Measurements from ENCODE around the gene ZG16B. TPM values are rescaled to one million over a fixed set of nuclear protein-coding genes. Genes with fewer than 3 reads are reported as not detected.

Gene ZG16B, protein sequence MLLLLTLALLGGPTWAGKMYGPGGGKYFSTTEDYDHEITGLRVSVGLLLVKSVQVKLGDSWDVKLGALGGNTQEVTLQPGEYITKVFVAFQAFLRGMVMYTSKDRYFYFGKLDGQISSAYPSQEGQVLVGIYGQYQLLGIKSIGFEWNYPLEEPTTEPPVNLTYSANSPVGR
- total RNA-seq: 0.29 TPM in 1 of 2 replicates, not detected in the other

DNA sequence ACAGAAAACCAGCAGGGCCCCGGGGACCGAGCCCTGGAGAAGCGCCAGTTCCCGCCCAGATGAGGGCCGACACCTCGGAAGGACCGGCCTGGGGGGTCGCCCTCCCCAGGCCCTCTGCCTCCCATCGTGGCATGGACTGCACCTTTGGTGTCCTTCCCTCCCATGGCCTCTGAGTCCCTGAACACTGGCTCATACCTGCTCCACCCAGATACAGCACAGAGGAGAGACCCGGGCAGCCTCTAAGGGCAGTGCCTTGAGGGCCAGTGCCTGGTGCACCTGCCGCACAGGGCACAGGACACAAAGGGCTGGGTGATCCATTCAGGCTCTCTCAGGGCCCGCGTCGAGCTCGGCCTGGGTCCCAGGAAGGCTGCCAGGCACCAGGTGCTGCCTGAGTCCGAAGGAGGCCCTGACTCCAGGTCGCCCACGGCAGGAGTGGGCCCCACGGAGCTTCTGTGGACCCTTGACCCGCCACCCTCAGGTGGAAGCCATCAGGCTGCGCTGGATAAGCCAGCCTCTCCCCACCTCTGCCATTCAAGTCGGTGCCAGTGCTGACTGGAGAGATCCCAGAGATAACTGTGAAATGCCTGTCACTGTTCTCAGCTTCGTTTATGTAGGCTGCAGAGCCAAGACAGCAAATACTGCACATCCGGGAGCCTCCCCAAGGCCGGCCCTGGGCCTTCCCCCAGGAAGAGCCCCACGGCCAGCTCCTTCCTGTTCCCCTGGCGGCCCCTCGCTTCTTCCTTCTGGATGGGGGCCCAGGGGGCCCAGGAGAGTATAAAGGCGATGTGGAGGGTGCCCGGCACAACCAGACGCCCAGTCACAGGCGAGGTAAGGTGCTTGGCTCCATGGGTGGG is at the start of gene ZG16B:
Gene ZG16B, plus strand, starts transcription at position 803 of the 854 bp plus-strand sequence. CDS start 139 bp downstream, outside the sequence.

DNA sequence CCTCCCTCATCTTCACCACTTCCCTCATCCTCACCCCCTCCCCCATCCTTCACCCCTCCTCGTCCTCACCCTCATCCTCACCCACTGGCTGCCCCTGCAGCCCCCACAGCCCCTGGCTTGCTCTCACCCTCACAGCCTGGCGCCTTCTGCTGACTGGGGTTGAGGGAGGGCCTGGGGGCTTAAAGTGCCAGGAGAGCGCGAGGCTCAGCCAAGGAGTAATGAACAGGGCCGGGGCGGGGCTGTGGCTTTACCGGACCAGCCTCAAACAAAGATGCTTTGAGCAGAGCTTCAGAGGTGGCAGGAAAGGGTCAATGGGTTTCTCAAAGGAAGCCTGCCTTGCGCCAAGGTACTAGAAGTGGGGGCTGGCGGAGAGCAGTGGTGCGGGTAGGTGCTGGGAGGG is 42.7 kb upstream of the ZG16B start, which contains the start of gene PRSS33:
Gene PRSS33, minus strand, starts transcription at position 155 of the 400 bp plus-strand sequence. CDS start 1,013 bp downstream, outside the sequence.

DNA sequence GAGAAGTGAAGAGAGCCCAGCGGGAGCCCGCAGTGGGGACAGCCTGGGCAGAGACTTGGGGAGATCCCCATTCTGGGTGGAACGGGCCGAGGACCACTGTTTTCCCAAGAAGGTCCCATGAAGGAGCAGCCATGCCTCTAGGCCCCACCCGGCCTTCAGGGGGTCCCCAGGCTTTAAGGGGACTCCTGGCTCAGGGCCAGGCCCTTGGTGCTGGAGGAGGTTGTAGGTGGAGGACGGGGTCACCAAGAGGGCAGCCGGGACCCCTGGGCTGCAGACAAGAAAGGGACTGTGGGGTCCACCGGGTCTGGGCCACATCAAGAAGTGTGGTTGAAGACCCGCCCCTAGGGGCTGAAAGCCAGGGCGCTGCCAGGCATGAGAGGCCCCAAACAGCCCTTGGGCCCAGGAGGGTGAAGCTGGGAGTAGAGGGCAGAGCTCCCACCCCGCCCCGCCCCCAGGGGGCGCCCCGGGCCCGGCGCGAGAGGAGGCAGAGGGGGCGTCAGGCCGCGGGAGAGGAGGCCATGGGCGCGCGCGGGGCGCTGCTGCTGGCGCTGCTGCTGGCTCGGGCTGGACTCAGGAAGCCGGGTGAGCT is 13.3 kb upstream of the ZG16B start, which contains the start of gene PRSS21:
Gene PRSS21, plus strand, starts transcription at position 487 of the 589 bp plus-strand sequence. Its CDS starts 32 bp downstream, at position 519.

DNA sequence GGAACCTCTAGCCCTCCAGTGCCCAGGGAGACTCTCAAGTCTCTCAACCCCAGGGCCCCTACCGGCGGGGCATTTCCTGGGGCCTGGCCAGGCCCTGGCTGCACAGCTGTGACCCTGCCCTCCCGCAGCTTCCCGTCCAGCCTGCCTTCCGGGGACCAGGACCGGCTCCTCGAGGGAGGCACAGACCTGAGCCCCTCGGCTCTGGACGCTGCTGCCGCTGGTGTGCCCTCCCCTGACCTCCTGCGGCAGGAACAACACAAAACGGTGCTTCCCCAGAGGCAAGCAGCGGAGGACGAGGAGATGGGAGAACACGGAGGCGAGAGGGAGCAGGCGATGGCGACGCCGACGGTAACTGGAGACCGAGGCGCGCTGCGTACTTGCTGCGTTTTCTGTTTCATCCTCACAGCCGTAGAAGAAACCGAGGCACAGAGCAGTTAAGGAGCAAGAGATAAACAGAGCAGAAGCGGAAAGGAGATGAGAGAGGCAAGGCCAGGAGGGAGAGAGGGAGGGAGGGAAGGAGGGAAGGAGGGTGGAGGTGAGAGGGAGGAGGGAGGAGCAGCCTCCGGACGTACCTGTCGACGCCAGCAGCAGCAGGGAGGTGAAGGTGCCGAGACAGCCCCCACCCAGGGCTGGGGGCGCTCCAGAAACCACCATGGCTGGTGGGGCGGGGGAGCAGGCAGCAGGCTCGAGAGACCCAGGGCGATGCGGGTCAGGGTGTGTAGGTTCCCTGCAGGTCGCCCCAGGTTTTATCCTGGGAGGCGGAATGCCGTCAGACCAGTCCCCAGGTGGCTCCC is 27.5 kb downstream of the ZG16B start, which contains the start of gene PRSS22:
Gene PRSS22, minus strand, starts transcription at position 720 of the 794 bp plus-strand sequence. Its CDS starts 66 bp downstream, at position 654.

Small RNA genes within 50 kb of the gene (small RNA-seq; reads per million reads assigned to genes)
- gene SNORA3C (ENCODE audit: low replicate concordance): 1.4 reads per million, percentile 58 among the genes with 10 or more reads in this experiment

Other genes starting within 250 kb of the ZG16B start
- 32.8 and 45.2 TPM in 2 replicates for gene KCTD5, start 147.8 kb upstream of the ZG16B start, total RNA-seq
- gene PRSS27, start 110.1 kb upstream of the ZG16B start, total RNA-seq: 0.57 and 0.66 TPM in 2 replicates
- gene SRRM2, start 77.7 kb upstream of the ZG16B start, total RNA-seq: 87.8 and 95.4 TPM in 2 replicates
- gene ELOB, start 53.0 kb upstream of the ZG16B start, total RNA-seq: 154 and 313 TPM in 2 replicates
- not detected in 2 replicates for gene PRSS33, start 42.7 kb upstream of the ZG16B start, total RNA-seq
- not detected in 2 replicates for gene PRSS41, start 31.8 kb upstream of the ZG16B start, total RNA-seq
- not detected in 2 replicates for gene PRSS21, start 13.1 kb upstream of the ZG16B start, total RNA-seq
- gene PRSS22, start 27.9 kb downstream of the ZG16B start, total RNA-seq: 2.7 TPM in 1 of 2 replicates, not detected in the other
- 53.0 and 83.3 TPM in 2 replicates for gene FLYWCH2, start 52.9 kb downstream of the ZG16B start, total RNA-seq
- 42.2 and 55.8 TPM in 2 replicates for gene FLYWCH1, start 81.6 kb downstream of the ZG16B start, total RNA-seq
- not detected in 2 replicates for gene KREMEN2, start 134.0 kb downstream of the ZG16B start, total RNA-seq
- gene PAQR4, start 139.0 kb downstream of the ZG16B start, total RNA-seq: 1.1 and 12.2 TPM in 2 replicates
- 0.22 and 27.1 TPM in 2 replicates for gene PKMYT1, start 150.1 kb downstream of the ZG16B start, total RNA-seq
- not detected in 2 replicates for gene CLDN9, start 182.6 kb downstream of the ZG16B start, total RNA-seq
- 0.14 and 0.22 TPM in 2 replicates for gene CLDN6, start 187.9 kb downstream of the ZG16B start, total RNA-seq
- 216 and 619 TPM in 2 replicates for gene TNFRSF12A, start 190.1 kb downstream of the ZG16B start, total RNA-seq
- gene HCFC1R1, start 193.6 kb downstream of the ZG16B start, total RNA-seq: 11.6 and 21.7 TPM in 2 replicates
- gene THOC6, start 193.7 kb downstream of the ZG16B start, total RNA-seq: 32.2 and 40.7 TPM in 2 replicates
- under 0.01 TPM in 1 of 2 replicates, not detected in the other for gene BICDL2, start 206.6 kb downstream of the ZG16B start, total RNA-seq
- gene MMP25, start 216.3 kb downstream of the ZG16B start, total RNA-seq: not detected in 2 replicates
- gene IL32, start 235.3 kb downstream of the ZG16B start, total RNA-seq: 3.7 and 21.7 TPM in 2 replicates